Mesendoderm (in vitro differentiated cells): ENCODE measurements around the gene KANK4.

Source experiments
- DNase-seq: peaks from one replicate; pipeline ENCODE4 v3.0.0; 2013
- H2AK5ac ChIP-seq: 2 replicates; pipeline ENCODE4 v1.6.1; 2013; ENCODE audit warnings: low read length, inconsistent platforms
- H2BK120ac ChIP-seq: 2 replicates; pipeline ENCODE4 v1.6.1; 2013; ENCODE audit warnings: low read depth, mild to moderate bottlenecking, low read length, moderate library complexity, mixed read lengths
- H2BK15ac ChIP-seq: replicated peaks from 2 replicates; pipeline ENCODE4 v1.6.1; 2013; ENCODE audit warnings: low read depth, mild to moderate bottlenecking, moderate library complexity
- H2BK5ac ChIP-seq: 2 replicates; pipeline ENCODE4 v1.6.1; 2013; ENCODE audit warnings: low read length, inconsistent platforms
- H3K18ac ChIP-seq: 2 replicates; pipeline ENCODE4 v1.6.1; 2013; ENCODE audit warnings: mild to moderate bottlenecking, low read length, mixed read lengths
- H3K23ac ChIP-seq: one replicate; pipeline ENCODE4 v1.6.1; 2013; ENCODE audit warnings: low read length
- H3K27ac ChIP-seq: 2 replicates; pipeline ENCODE4 v1.5.1; 2013; ENCODE audit warnings: low read depth, mild to moderate bottlenecking, inconsistent platforms, low read length, moderate library complexity
- H3K27me3 ChIP-seq: 2 replicates; pipeline ENCODE4 v1.6.1; 2013; ENCODE audit warnings: low read length, control low read depth, mild to moderate bottlenecking, inconsistent platforms; ENCODE audit not compliant: insufficient read depth, poor library complexity
- H3K36me3 ChIP-seq: 2 replicates; pipeline ENCODE4 v1.6.1; 2013; ENCODE audit warnings: low read length, inconsistent platforms; ENCODE audit not compliant: control insufficient read depth, insufficient read depth
- H3K4ac ChIP-seq: one replicate; pipeline ENCODE4 v1.6.1; 2013; ENCODE audit warnings: low read depth, mild to moderate bottlenecking, low read length, moderate library complexity
- H3K4me1 ChIP-seq: 2 replicates; pipeline ENCODE4 v1.6.1; 2013; ENCODE audit warnings: low read depth, low read length, inconsistent platforms; ENCODE audit not compliant: control insufficient read depth
- H3K4me2 ChIP-seq: 2 replicates; pipeline ENCODE4 v1.6.1; 2013; ENCODE audit warnings: low read length
- H3K4me3 ChIP-seq: 2 replicates; pipeline ENCODE4 v1.5.1; 2013; ENCODE audit warnings: mild to moderate bottlenecking, low read length
- H3K56ac ChIP-seq: one replicate; pipeline ENCODE4 v1.6.1; 2013; ENCODE audit warnings: low read length
- H3K79me1 ChIP-seq: 2 replicates; pipeline ENCODE4 v1.6.1; 2013; ENCODE audit warnings: low read length, inconsistent platforms
- H3K79me2 ChIP-seq: 2 replicates; pipeline ENCODE4 v1.6.1; 2013; ENCODE audit warnings: mild to moderate bottlenecking, low read length; ENCODE audit not compliant: control insufficient read depth, insufficient read depth
- H3K9ac ChIP-seq: 2 replicates; pipeline ENCODE4 v1.6.1; 2013; ENCODE audit warnings: low read length, inconsistent platforms
- H4K5ac ChIP-seq: one replicate; pipeline ENCODE4 v1.6.1; 2013; ENCODE audit warnings: low read length
- H4K8ac ChIP-seq: one replicate; pipeline ENCODE4 v1.6.1; 2013; ENCODE audit warnings: low read depth, mild to moderate bottlenecking, control low read depth, low read length, moderate library complexity
- WGBS: extraction: QIAGEN DNeasy Blood & Tissue Kit; methylation state at CpG from one replicate; pipeline ENCODE4 v1.1.7; 2013; ENCODE audit warnings: low lambda C conversion rate, missing lambda C conversion rate; ENCODE audit not compliant: insufficient coverage; ENCODE audit errors: extremely low coverage; 5-methylcytosine and 5-hydroxymethylcytosine counted together

KANK4 gene

GRCh38 chr1:62325081-62325480 is 5.8 kb upstream of the KANK4 start:
- Histone ChIP-seq H4K8ac (no peak overlapping the region), H2BK5ac (no peak overlapping the region), H3K79me2 (no peaks in the 10 kb centered on the region), H3K18ac (no peak overlapping the region), H3K79me1 (no peaks in the 10 kb centered on the region), H3K9ac (no peak overlapping the region), H2BK15ac (no peak overlapping the region), H2AK5ac (no peak overlapping the region), H3K56ac (no peak overlapping the region), H3K27ac (no peak overlapping the region), H3K23ac (no peak overlapping the region), H3K4me1 (no peaks in the 10 kb centered on the region), H2BK120ac (no peak overlapping the region), H4K5ac (no peak overlapping the region), H3K36me3 (no peaks in the 10 kb centered on the region), H3K4me2 (no peak overlapping the region), H3K27me3 (no peaks in the 10 kb centered on the region), H3K4ac (no peak overlapping the region), H3K4me3 (no peak overlapping the region)
- WGBS: no CpG with 5 or more reads among the region's 5 CpGs
- DNase-seq: peak; percentile 71

GRCh38 chr1:62321446-62321845 is 2.2 kb upstream of the KANK4 start:
- H3K4ac ChIP-seq: no peak overlapping the region
- H2BK120ac ChIP-seq: no peak overlapping the region
- no peak overlapping the region for H3K23ac ChIP-seq
- H3K27me3 ChIP-seq: peaks cover 13% of the 10 kb centered on the region
- no peaks in the 10 kb centered on the region for H3K36me3 ChIP-seq
- H3K4me3 ChIP-seq: no peak overlapping the region
- no peak overlapping the region for H3K27ac ChIP-seq
- H4K5ac ChIP-seq: no peak overlapping the region
- H2AK5ac ChIP-seq: no peak overlapping the region
- no peak overlapping the region for H3K9ac ChIP-seq
- H3K18ac ChIP-seq: peak overlapping the region; percentile 80
- H3K4me2 ChIP-seq: no peak overlapping the region
- H3K79me1 ChIP-seq: no peaks in the 10 kb centered on the region
- no peak overlapping the region for H4K8ac ChIP-seq
- H3K56ac ChIP-seq: peak overlapping the region; percentile 30
- no peaks in the 10 kb centered on the region for H3K4me1 ChIP-seq
- no peaks in the 10 kb centered on the region for H3K79me2 ChIP-seq
- H2BK15ac ChIP-seq: no peak overlapping the region
- DNase-seq: peak; percentile 88
- WGBS: no CpG with 5 or more reads among the region's 3 CpGs
- no peak overlapping the region for H2BK5ac ChIP-seq

GRCh38 chr1:62318320-62318755 is 896 bp downstream of the KANK4 start:
- Histone ChIP-seq H3K27me3 (peaks cover 13% of the 10 kb centered on the region), H3K9ac (peak overlapping the region; percentile 66), H3K79me2 (no peaks in the 10 kb centered on the region), H3K79me1 (no peaks in the 10 kb centered on the region), H4K5ac (no peak overlapping the region), H3K36me3 (no peaks in the 10 kb centered on the region), H3K4me3 (peak overlapping the region; percentile 27), H4K8ac (no peak overlapping the region), H3K4me1 (no peaks in the 10 kb centered on the region), H3K18ac (no peak overlapping the region), H3K23ac (no peak overlapping the region), H2BK15ac (no peak overlapping the region), H2AK5ac (no peak overlapping the region), H3K4me2 (peak overlapping the region; percentile 80), H2BK120ac (no peak overlapping the region), H3K27ac (no peak overlapping the region), H2BK5ac (no peak overlapping the region), H3K56ac (peak overlapping the region; percentile 81), H3K4ac (no peak overlapping the region)
- no CpG with 5 or more reads among the region's 27 CpGs for WGBS
- DNase-seq: peak; percentile 19

GRCh38 chr1:62317021-62317768 is 2.0 kb downstream of the KANK4 start:
- no peak overlapping the region for H2BK120ac ChIP-seq
- DNase-seq: no peak
- H3K18ac ChIP-seq: no peak overlapping the region
- H3K4me1 ChIP-seq: no peaks in the 10 kb centered on the region
- H3K56ac ChIP-seq: no peak overlapping the region
- peaks cover 13% of the 10 kb centered on the region for H3K27me3 ChIP-seq
- H3K79me1 ChIP-seq: no peaks in the 10 kb centered on the region
- H4K8ac ChIP-seq: no peak overlapping the region
- no peak overlapping the region for H3K4me2 ChIP-seq
- H3K9ac ChIP-seq: no peak overlapping the region
- H3K4me3 ChIP-seq: no peak overlapping the region
- WGBS: no CpG with 5 or more reads among the region's 9 CpGs
- no peak overlapping the region for H3K27ac ChIP-seq
- H2BK15ac ChIP-seq: no peak overlapping the region
- no peak overlapping the region for H3K23ac ChIP-seq
- no peaks in the 10 kb centered on the region for H3K79me2 ChIP-seq
- no peak overlapping the region for H4K5ac ChIP-seq
- no peak overlapping the region for H2AK5ac ChIP-seq
- no peak overlapping the region for H3K4ac ChIP-seq
- no peaks in the 10 kb centered on the region for H3K36me3 ChIP-seq
- no peak overlapping the region for H2BK5ac ChIP-seq

GRCh38 chr1:62316135-62316534 is 3.1 kb downstream of the KANK4 start:
- WGBS: no CpG with 5 or more reads among the region's 3 CpGs
- H3K27ac ChIP-seq: no peak overlapping the region

GRCh38 chr1:62315387-62315786 is 3.8 kb downstream of the KANK4 start:
- H3K4me3 ChIP-seq: no peak overlapping the region
- H2BK15ac ChIP-seq: no peak overlapping the region
- no peak overlapping the region for H4K5ac ChIP-seq
- H3K27me3 ChIP-seq: peaks cover 13% of the 10 kb centered on the region
- H3K4ac ChIP-seq: no peak overlapping the region
- H3K79me2 ChIP-seq: no peaks in the 10 kb centered on the region
- H3K27ac ChIP-seq: no peak overlapping the region
- H3K9ac ChIP-seq: no peak overlapping the region
- no peak overlapping the region for H2AK5ac ChIP-seq
- no peak overlapping the region for H3K18ac ChIP-seq
- H3K4me1 ChIP-seq: peaks cover 4% of the 10 kb centered on the region
- no peak overlapping the region for H2BK120ac ChIP-seq
- H3K79me1 ChIP-seq: no peaks in the 10 kb centered on the region
- no peak for DNase-seq
- no peaks in the 10 kb centered on the region for H3K36me3 ChIP-seq
- H3K23ac ChIP-seq: no peak overlapping the region
- H4K8ac ChIP-seq: no peak overlapping the region
- no peak overlapping the region for H2BK5ac ChIP-seq
- H3K56ac ChIP-seq: no peak overlapping the region
- WGBS: no CpG with 5 or more reads among the region's 5 CpGs
- H3K4me2 ChIP-seq: no peak overlapping the region

More at GRCh38 chr1:62316135-62316534, 3.1 kb downstream of the KANK4 start:
- peaks cover 2% of the 10 kb centered on the region for H3K4me1 ChIP-seq
- no peak overlapping the region for H3K4me3 ChIP-seq
- H3K36me3 ChIP-seq: no peaks in the 10 kb centered on the region
- H3K4ac ChIP-seq: no peak overlapping the region
- H3K9ac ChIP-seq: no peak overlapping the region
- H2BK5ac ChIP-seq: no peak overlapping the region
- no peak overlapping the region for H3K18ac ChIP-seq
- no peak overlapping the region for H2BK120ac ChIP-seq
- no peaks in the 10 kb centered on the region for H3K79me2 ChIP-seq
- no peak overlapping the region for H4K5ac ChIP-seq
- H3K4me2 ChIP-seq: no peak overlapping the region
- H4K8ac ChIP-seq: no peak overlapping the region
- peaks cover 13% of the 10 kb centered on the region for H3K27me3 ChIP-seq
- DNase-seq: no peak
- no peak overlapping the region for H3K23ac ChIP-seq
- H2BK15ac ChIP-seq: no peak overlapping the region
- H3K79me1 ChIP-seq: no peaks in the 10 kb centered on the region
- no peak overlapping the region for H3K56ac ChIP-seq
- no peak overlapping the region for H2AK5ac ChIP-seq
